ENCODE results near the gene WAC.
"Not testable (repeated sequence)": the region's sequence is repeated elsewhere in the genome, so short reads cannot be mapped to it uniquely, and the experiment has no call there.

Gene WAC, protein sequence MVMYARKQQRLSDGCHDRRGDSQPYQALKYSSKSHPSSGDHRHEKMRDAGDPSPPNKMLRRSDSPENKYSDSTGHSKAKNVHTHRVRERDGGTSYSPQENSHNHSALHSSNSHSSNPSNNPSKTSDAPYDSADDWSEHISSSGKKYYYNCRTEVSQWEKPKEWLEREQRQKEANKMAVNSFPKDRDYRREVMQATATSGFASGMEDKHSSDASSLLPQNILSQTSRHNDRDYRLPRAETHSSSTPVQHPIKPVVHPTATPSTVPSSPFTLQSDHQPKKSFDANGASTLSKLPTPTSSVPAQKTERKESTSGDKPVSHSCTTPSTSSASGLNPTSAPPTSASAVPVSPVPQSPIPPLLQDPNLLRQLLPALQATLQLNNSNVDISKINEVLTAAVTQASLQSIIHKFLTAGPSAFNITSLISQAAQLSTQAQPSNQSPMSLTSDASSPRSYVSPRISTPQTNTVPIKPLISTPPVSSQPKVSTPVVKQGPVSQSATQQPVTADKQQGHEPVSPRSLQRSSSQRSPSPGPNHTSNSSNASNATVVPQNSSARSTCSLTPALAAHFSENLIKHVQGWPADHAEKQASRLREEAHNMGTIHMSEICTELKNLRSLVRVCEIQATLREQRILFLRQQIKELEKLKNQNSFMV

DNA sequence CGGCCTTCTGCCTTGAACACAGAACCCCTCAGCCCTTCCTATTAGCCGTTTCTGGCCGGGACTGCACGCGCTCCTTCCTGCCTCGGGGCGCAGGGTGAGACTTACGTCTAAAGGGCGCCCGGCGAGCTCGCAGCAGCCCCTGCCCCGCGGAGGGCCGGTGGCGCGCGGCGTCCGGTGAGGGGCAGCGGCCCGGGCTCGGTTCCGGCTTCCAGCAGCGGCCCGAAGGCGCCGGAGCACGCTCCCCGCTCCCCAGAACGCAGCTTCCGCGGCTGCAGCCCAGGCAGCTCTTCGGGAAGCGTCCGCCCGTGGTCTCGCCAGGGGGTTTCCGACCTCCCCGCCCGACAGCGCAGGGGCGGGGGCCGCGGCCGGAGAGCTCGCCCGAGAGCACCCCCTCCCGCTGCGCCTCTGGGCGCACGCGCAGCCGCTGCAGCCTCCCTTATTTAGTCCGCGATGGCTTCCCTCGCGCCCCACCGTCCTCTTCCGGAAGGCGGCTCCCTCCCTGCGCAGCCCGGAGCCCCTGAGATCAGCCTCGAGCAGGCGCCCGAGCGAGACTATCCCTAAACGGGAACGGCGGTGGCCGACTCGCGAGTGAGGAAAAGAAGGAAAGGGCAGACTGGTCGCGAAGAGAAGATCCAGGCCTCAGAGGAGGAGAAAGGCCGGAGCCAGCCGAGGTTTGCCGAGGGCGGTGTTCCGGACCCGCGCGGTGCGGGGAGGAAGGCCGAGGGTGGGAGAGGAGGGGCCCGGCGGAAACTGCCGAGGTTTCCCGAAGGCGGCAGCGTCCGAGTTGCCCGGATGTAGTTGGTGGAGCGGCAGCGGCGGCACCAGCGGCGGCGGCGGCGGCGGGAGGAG, at the start of gene WAC:
Gene WAC (plus strand): TSS at position 782 of the 849 bp plus-strand sequence. CDS start 462 bp downstream, outside the sequence.
- in situ Hi-C loops (cut with MboI; ENCODE audit: low sequenced_read_pairs, unreplicated experiment), result no loop called here
- DNase-seq (ENCODE audit: low spot score), result peak; percentile 94
- no peak for TF ChIP-seq CTCF (IDR thresholded peaks at IDR 0.05; ENCODE audit: borderline replicate concordance, control extremely low read depth, extremely low read depth, insufficient read depth, missing control alignments)

GRCh38 chr10:28489206-28489605, 43.7 kb upstream of the WAC start:
- no peak for TF ChIP-seq CTCF (IDR thresholded peaks at IDR 0.05; ENCODE audit: borderline replicate concordance, control extremely low read depth, extremely low read depth, insufficient read depth, missing control alignments)
- DNase-seq (ENCODE audit: low spot score), result no peak
- in situ Hi-C loops (cut with MboI; ENCODE audit: low sequenced_read_pairs, unreplicated experiment), result no loop called here

DNA sequence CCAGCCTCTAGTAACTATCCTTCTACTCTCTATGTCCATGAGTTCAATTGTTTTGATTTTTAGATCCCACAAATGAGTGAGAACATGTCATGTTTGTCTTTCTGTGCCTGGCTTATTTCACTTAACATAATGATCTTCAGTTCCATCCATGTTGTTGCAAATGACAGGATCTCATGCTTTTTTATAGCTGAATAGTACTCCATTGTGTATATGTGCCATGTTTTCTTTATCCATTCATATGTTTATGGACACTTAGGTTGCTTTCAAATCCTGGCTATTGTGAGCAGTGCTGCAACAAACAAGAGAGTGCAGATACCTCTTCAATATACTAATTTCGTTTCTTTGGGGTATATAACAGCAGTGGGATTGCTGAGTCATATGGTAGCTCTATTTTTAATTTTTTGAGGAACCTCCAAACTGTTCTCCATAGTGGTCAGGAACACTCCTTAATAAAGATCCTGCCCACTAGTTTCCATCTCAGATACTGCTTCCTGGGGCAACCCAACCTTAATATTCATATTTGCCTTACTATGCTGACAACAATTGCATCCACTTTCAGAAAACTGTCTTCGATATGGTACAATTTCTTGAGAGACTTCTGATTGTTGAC, 42.6 kb upstream of the WAC start:
- in situ Hi-C loops (cut with MboI; ENCODE audit: low sequenced_read_pairs, unreplicated experiment); DNase-seq (ENCODE audit: low spot score): not testable (repeated sequence)

DNA sequence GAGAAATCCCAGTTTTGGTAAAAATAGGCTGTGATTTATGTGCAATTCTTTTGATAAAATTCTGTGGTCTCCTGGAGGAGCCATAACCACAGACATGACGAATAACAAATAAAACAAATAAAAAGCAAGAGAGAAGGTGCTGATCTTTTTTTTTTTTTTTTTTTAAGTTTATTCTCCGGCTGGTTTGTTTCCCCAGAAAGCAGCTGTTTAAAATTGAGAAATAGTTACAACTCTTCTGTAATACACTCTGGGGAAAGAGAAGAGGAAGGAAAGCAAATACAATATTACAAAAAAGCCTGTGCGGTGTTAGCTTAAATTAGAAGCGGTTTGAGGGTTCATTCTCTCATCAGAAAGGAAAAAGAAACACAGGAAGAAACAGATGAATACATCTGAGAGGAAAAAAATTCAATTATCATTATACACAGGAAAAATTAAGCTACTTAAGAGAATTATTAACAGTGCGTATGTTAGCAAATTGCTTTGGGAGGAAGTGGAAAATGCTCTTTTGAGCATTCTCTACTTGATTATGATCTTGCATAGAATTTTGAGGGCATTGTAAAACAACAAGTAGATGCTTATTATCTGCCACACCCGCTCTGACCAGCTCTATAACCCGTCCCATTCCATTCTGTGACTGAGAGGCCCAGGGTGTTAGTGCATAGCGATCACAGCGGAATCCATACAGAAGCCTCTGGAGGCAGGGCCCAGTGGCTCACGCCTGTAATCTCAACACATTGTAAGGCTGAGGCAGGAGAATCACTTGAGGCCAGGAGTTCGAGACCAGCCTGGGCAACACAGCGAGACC, 40.6 kb upstream of the WAC start:
- TF ChIP-seq CTCF (IDR thresholded peaks at IDR 0.05; ENCODE audit: borderline replicate concordance, control extremely low read depth, extremely low read depth, insufficient read depth, missing control alignments), result no peak
- no peak for DNase-seq (ENCODE audit: low spot score)
- in situ Hi-C loops (cut with MboI; ENCODE audit: low sequenced_read_pairs, unreplicated experiment), result no loop called here

- in situ Hi-C loops (cut with MboI; ENCODE audit: low sequenced_read_pairs, unreplicated experiment), result no loop called here
- TF ChIP-seq CTCF (IDR thresholded peaks at IDR 0.05; ENCODE audit: borderline replicate concordance, control extremely low read depth, extremely low read depth, insufficient read depth, missing control alignments), result no peak
Measured at GRCh38 chr10:28494420-28494819, 38.5 kb upstream of the WAC start.

GRCh38 chr10:28495084-28495483, 37.8 kb upstream of the WAC start:
- TF ChIP-seq CTCF (IDR thresholded peaks at IDR 0.05; ENCODE audit: borderline replicate concordance, control extremely low read depth, extremely low read depth, insufficient read depth, missing control alignments), result no peak
- in situ Hi-C loops (cut with MboI; ENCODE audit: low sequenced_read_pairs, unreplicated experiment), result no loop called here
- no peak for DNase-seq (ENCODE audit: low spot score)

More at GRCh38 chr10:28494420-28494819, 38.5 kb upstream of the WAC start:
- no peak for DNase-seq (ENCODE audit: low spot score)
